MM.1S (cell line): ENCODE measurements around the gene ANKMY1.

Experiments used
- EZH2 ChIP-seq: fragments of 300-600 bp; sonication (generic); optimal IDR thresholded peaks from 2 replicates; pipeline ENCODE3; 2017; ENCODE audit warnings: low read depth, mild to moderate bottlenecking, antibody characterized with exemption, low read length, mixed read lengths
- EZH2phosphoT487 ChIP-seq: fragments of 300-600 bp; sonication (generic); IDR thresholded peaks from 2 replicates; pipeline ENCODE4 v1.6.1; 2018; ENCODE audit warnings: antibody characterized with exemption, low read length
- TF ChIP-seq, protein P1 (sequence below): fragments of 300-600 bp; sonication (generic); IDR thresholded peaks from 2 replicates; pipeline ENCODE4 v1.5.1; 2016; ENCODE audit warnings: antibody characterized with exemption, low read length, mixed read lengths

GRCh38 chr2:240577281-240578109, 19.7 kb upstream of the ANKMY1 start:
- TF ChIP-seq, protein P1, sequence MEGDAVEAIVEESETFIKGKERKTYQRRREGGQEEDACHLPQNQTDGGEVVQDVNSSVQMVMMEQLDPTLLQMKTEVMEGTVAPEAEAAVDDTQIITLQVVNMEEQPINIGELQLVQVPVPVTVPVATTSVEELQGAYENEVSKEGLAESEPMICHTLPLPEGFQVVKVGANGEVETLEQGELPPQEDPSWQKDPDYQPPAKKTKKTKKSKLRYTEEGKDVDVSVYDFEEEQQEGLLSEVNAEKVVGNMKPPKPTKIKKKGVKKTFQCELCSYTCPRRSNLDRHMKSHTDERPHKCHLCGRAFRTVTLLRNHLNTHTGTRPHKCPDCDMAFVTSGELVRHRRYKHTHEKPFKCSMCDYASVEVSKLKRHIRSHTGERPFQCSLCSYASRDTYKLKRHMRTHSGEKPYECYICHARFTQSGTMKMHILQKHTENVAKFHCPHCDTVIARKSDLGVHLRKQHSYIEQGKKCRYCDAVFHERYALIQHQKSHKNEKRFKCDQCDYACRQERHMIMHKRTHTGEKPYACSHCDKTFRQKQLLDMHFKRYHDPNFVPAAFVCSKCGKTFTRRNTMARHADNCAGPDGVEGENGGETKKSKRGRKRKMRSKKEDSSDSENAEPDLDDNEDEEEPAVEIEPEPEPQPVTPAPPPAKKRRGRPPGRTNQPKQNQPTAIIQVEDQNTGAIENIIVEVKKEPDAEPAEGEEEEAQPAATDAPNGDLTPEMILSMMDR: no peak
- TF ChIP-seq EZH2 (no peak), EZH2phosphoT487 (no peak)
